ENCODE measurements around the gene IFNA5.

IFNA5 gene

DNA sequence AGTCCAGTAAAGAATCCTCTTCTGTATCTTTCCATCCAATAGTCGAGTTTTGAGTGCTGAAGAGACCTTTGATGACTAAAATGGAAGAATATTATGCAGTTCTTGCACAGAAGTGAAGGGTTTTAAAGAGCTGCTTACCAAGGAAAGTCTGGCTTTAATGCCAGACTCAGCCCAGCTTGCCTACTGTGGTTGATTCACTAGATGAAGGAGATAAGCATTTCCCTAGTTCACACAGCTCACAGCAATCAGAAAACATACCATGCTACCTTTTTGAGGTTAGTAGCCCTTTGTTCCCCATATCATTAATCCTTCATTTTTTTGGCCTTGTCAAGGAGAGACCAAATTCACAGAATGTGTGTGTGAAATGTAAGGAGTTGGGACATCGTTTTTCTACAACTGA, 15.3 kb downstream of the IFNA5 start:
- no peak for DNase-seq

DNA sequence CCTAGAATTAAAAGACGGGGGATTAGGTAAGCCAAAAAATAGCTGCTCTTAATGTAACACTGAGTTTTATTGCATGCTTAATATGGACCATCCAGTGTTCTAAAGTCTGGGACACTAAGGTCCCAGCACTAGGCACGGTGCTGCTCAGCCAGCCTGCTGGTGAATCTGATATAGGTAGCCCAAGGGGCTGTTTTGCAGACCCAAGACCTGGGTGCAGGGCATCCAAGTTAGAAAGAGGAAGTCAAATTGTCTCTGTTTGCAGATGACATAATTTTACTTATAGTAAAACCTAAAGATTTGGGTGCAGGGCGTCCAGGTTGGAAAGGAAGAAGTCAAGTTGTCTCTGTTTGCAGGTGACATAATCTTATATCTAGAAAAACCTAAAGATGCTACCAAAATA, 17.8 kb downstream of the IFNA5 start:
- no peak for DNase-seq

DNA sequence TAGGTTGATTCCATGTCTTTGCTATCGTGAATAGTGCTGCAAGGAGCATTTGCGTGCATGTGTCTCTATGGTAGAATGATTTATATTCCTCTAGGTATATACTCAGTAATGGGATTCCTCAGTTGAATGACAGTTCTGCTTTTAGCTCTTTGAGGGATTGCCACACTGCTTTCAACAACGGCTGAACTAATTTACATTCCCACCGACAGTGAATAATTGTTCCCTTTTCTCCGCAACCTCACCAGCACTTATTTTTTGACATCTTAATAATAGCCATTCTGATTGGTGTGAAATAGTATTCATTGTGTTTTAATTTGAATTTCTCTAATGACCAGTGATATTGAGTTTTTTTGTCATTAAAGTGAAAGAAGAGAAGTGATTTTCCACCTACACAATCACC, 18.5 kb downstream of the IFNA5 start:
- DNase-seq: no peak

DNA sequence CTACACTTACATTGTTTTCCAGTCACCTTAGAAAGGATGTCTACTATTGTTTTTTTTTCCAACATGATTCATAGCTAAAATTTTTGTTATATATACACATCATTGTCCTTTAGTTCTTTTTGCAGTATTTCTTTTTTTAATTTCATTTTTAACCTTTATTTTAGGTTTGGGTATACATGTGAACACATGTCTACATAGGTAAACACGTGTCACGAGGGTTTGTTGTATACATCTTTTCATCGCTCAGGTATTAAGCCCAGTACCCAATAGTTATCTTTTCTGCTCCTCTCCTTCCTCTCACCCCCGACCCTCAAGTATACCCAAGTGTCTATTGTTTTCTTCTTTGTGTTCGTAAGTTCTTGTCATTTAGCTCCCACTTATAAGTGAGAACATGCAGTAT, 19.0 kb downstream of the IFNA5 start:
- no peak for DNase-seq

DNA sequence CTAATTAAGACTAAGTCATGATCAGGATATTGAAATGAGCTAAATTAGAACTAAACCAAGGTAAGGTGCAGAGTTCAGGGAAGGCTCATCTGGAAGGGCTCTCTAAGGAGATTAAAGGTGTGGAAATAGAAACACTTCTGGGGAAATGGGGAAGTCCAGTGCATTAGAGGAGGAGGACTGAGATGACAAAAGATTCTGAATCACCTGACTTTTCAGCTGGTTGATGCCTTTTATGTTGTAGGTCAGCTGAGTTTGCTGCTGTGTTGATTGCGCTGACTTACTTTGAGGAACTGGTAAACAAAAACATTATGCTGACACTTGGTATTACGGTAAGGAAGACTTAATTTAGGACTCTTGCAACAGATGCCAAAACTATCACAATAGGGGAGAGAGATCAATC, 23.8 kb downstream of the IFNA5 start:
- DNase-seq: no peak

DNA sequence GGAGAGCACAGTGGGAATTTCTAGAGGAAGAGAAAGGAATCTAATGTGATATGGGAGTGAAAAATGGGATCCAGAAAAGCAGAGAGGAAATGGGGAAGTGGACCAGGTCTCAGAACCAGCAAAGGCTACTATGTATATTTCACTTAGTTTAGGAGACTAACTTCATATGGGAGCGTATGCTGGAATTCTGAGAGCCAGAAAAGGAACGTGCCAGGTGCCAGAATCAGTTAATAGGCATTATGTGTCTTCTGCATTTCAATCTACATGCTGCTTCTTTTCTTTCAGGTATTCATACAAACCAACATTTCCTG, 36.8 kb downstream of the IFNA5 start:
- DNase-seq: no peak

DNA sequence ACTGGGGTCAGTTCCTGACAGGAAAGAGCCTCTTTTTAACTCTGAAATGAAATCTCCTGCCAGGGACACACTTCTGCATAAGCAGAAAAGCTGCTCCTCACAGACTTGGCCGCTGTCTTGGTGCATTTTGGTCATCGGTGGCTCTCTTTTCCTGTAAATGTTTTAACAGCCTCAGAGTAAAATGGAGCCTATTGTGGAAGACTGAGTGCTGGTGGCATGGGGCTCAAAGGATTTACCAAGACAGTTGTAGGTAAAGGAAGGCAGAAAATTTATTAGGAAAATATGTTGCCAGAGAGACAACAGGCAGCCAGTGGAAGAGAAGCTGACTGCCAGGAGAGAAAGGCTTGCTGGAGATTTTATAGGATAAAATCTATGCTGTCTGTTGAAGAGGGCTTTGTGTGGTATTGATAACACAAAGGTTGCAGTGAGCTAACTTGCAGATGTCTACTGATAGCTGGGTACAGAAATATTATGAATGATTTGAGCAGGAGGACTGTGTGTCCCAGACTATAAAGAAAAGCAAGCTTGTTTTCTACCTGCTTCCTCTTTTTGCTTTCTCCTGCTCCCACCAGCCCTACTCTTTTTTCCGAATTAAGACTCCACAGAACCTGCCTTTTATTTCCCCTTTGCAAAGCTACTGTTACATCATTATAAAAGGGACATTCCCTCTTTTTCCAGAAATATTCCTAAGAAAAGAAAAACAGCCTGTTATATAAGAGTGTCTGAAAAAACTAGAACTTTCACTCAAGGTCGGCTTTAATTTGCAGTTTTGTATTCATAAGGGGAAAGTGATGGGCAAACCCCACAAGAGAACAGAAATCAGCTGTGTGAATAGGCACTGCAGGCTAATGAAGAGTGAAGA, 37.4 kb downstream of the IFNA5 start:
- DNase-seq: no peak

DNA sequence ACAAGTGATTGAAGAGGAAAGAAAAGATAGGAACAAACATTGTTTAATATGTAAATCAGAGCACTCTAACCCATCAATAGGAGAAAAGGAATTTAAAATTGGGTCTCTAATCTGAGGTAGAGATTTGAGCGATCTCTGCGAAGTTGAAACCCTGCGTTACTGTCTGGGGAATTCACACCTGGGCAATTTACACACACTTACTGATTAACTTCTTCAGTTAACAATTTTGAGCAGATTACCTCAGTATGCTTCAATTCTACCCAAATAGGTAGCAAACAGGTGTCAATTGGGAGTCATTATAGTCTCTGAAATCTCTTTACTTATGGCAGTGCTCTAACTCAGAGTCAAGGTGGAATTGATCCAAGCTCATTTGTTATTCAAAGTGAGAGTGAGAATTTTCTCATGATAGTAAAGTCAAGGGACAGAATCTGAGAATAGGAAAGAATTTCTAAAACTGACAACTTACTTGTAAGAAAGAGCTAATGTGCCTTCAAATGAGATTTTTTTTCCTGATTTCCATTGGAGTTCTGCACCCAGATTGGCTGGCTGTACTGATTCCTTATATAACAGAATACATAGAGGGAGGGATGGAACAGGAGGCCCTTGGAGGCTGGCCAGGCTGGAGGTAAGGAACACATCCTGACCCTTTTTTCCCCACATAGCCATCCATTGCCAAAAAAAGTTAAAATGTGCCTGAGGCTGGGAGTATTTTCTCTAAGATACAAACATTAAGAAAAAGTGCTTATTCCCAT, 38.2 kb downstream of the IFNA5 start:
- DNase-seq: no peak

DNA sequence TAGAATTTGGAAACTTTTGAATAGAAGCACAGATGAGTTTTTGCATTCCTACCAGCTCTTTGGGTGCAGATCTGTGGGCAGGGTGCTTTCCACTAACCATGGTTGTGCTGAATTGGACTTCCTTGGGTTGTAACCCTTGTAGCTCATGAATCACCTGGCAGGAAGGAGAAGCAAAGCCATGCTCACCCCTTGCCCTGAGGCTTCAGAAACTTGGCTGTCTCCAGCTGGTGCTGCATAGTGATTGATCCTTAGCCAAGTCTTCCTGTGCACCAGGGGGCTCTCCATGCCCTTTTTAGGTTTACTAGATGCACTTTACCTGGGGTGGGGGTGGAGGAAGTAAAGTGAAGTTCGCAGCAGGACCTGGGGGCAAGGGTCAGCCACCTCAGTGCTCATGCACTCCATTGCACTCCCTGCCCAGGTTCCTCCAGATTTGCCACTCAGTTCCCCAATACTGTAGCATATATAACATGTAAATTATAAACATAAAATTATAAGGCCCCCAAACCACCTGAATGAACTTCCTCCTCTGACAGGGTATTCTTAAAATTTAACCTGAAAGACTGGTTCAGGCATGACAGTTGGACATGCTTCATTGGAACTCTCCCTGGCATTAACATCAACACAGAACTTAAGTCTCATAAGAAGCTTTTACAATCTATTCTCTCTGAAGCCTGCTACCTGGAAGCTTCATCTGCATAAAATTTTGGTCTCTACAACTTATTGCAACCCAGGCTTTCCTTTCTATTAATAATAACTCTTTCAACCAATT, 39.5 kb downstream of the IFNA5 start:
- DNase-seq: no peak

DNA sequence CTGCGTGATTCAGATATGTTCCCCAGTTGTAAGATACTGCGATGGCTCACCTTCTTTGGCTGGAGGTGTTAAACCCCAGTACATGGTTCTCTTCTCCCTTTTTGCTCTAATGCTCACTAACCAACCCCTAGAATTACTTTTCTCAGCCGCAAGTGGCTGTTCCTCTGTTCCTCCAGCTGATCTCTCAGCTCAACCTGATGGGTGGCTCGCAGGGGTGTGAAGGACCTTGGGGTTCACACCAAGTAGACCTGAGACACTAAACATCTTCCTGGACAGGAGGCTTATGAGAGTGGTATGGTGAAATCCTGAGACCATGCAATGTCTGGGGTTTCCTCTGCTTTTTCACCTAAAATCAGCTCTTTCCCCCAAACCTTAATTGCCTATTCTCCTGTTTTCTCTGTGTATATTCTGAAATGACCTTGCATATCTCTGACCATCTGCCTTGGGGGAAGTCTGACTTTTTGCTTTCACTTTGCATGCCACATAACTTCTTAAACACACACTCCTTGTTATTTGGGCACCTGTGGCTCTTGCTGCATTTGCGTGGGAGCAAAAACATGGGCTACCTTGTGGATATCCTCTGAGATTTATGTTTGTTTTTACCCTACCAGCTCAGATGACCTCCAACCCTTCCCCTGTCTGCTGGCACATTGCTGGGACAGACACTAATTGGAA, 49.4 kb downstream of the IFNA5 start:
- peak in 1 of 2 donors; percentile 36 for DNase-seq
